ENCODE measurements around the gene HSD17B12. TPM values are rescaled to one million over a fixed set of nuclear protein-coding genes. Genes with fewer than 3 reads are reported as not detected.

The HSD17B12 gene
- total and polyA plus RNA-seq, 2 of the 8 experiments (the other 6 are each of a cell fraction or from before 2014, with no cell fraction given), result 46.0 to 121 TPM

GRCh38 chr11:43868852-43869567 lies 188.5 kb downstream of the HSD17B12 start:
- CTCF ChIA-PET (ENCODE audit: partially characterized antibody), result interaction anchor here (0.8 to 1.1 kb wide), 2 partner anchors 17 to 21 kb away, joined by 3 read pairs; no protein-coding TSS in a partner anchor
- no peak overlapping the region for H3K4ac ChIP-seq (replicated peaks; ENCODE audit: insufficient read length, low read depth, low read length)
- H2BK5ac ChIP-seq (ENCODE audit: low read depth, low read length), result no peak overlapping the region
- H3K18ac ChIP-seq (ENCODE audit: extremely low read depth, low read length), result no peak overlapping the region
- no peak overlapping the region for H3K14ac ChIP-seq (ENCODE audit: insufficient read length)
- H2BK15ac ChIP-seq (ENCODE audit: low read length), result no peak overlapping the region
- no peaks in the 10 kb centered on the region for H3K23me2 ChIP-seq (ENCODE audit: low read depth, low read length)
- no peak overlapping the region for H2BK12ac ChIP-seq (ENCODE audit: low read depth, low read length)
- H4K8ac ChIP-seq (ENCODE audit: extremely low read depth, insufficient read depth, low read length), result no peak overlapping the region
- FAIRE-seq (no peak), DNase-seq (ENCODE audit: low read depth in 1 of 2, low spot score in 2 of 2) (no peak)
- H3K4me2 ChIP-seq (ENCODE audit: insufficient read depth in 1 of 2, low read depth in 2 of 2, low read length in 2 of 2), result no peak overlapping the region
- no peaks in the 10 kb centered on the region for H3K36me3 ChIP-seq (ENCODE audit: control insufficient read depth in 2 of 4, insufficient read depth in 4 of 4, low read length in 3 of 4)
- H2BK20ac ChIP-seq (ENCODE audit: low read length), result no peak overlapping the region
- H3K56ac ChIP-seq (replicated peaks; ENCODE audit: insufficient read length, low read depth, low read length), result no peak overlapping the region
- no peak overlapping the region for H4K91ac ChIP-seq (replicated peaks; ENCODE audit: insufficient read length, low read length)
- H4K5ac ChIP-seq (ENCODE audit: insufficient read length, low read depth, low read length), result no peak overlapping the region
- POLR2A ChIA-PET (ENCODE audit: partially characterized antibody), result no interaction called here
- WGBS, 2 experiments (ENCODE audit: extremely low coverage in 1 of 2, insufficient coverage in 1 of 2, insufficient read length in 1 of 2, insufficient replicate concordance in 2 of 2, low coverage in 1 of 2, low lambda C conversion rate in 2 of 2, missing lambda C conversion rate in 1 of 2), result 75% methylated on average over 5 of the region's 5 CpGs; no CpG with 5 or more reads in 1 of the 2 experiments
- no peak overlapping the region for H3K23ac ChIP-seq (ENCODE audit: insufficient read length)
- no peak overlapping the region for H2AK5ac ChIP-seq (ENCODE audit: low read depth, low read length)
- H4K20me1 ChIP-seq (replicated peaks in 1 of 2; ENCODE audit: control insufficient read depth in 1 of 2, insufficient read depth in 2 of 2, low read length in 2 of 2), result no peaks in the 10 kb centered on the region
- H3K4me1 ChIP-seq (replicated peaks in 1 of 4; ENCODE audit: control insufficient read depth in 3 of 4, insufficient read depth in 4 of 4, low read length in 3 of 4), result no peaks in the 10 kb centered on the region
- H3K79me1 ChIP-seq (ENCODE audit: low read depth, low read length), result no peaks in the 10 kb centered on the region
- H3K9ac ChIP-seq (replicated peaks in 1 of 4; ENCODE audit: extremely low read depth in 1 of 4, low read depth in 3 of 4, low read length in 3 of 4), result no peak overlapping the region
- no peak overlapping the region for H2AFZ ChIP-seq (ENCODE audit: low read length)
- H3K4me3 ChIP-seq (ENCODE audit: extremely low read depth in 1 of 4, insufficient read depth in 2 of 4, low read depth in 3 of 4, low read length in 4 of 4), result no peak overlapping the region
- H3K79me2 ChIP-seq (ENCODE audit: control insufficient read depth in 1 of 2, insufficient read depth in 2 of 2, low read length in 2 of 2), result no peaks in the 10 kb centered on the region
- peaks cover under 1 to 2% (median 2%) of the 10 kb centered on the region in 4 experiments; a peak in 3 of 7 replicates for H3K27me3 ChIP-seq (replicated peaks in 1 of 4; ENCODE audit: control insufficient read depth in 3 of 4, extremely low read depth in 1 of 4, insufficient read depth in 3 of 4, low read length in 3 of 4)
- H3K27ac ChIP-seq (ENCODE audit: low read depth, low read length), result no peak overlapping the region
- H2BK120ac ChIP-seq (replicated peaks; ENCODE audit: low read depth, low read length), result no peak overlapping the region
- H3K9me3 ChIP-seq (ENCODE audit: insufficient read depth in 2 of 2, low read depth in 1 of 2, low read length in 1 of 2), result no peaks in the 10 kb centered on the region
- TF ChIP-seq E2F6 (IDR thresholded peaks at IDR 0.05) (no peak), NRF1 (IDR thresholded peaks at IDR 0.05; ENCODE audit: low read depth, low read length) (no peak), TBP (IDR thresholded peaks at IDR 0.05; ENCODE audit: low read depth, low read length) (no peak), POLR2AphosphoS5 (IDR thresholded peaks at IDR 0.05; ENCODE audit: low read depth, low read length) (no peak), PHF8 (conservative IDR thresholded peaks at IDR 0.05; ENCODE audit: low read depth, low read length) (no peak), CHD2 (IDR thresholded peaks at IDR 0.05; ENCODE audit: low read length) (no peak), CEBPB (IDR thresholded peaks at IDR 0.05; ENCODE audit: low read depth, low read length) (no peak), RFX5 (IDR thresholded peaks at IDR 0.05; ENCODE audit: borderline replicate concordance, low read depth, low read length) (no peak), BCL11A (IDR thresholded peaks at IDR 0.05; ENCODE audit: low read depth in 2 of 2, low read length in 2 of 2) (no peak), HDAC2 (IDR thresholded peaks at IDR 0.05; ENCODE audit: borderline replicate concordance in 1 of 2, low read depth in 2 of 2, low read length in 2 of 2) (no peak), POU5F1 (IDR thresholded peaks at IDR 0.05; ENCODE audit: low read depth, low read length) (no peak), RAD21 (IDR thresholded peaks at IDR 0.05 in 1 of 2, conservative IDR thresholded peaks at IDR 0.05 in 1 of 2; ENCODE audit: low read depth in 2 of 2, low read length in 2 of 2) (no peak)

Measured in H1 (cell line).